HCT116 (cell line): ENCODE results near the gene TSPAN13. TPM values are rescaled to one million over a fixed set of nuclear protein-coding genes. Genes with fewer than 3 reads are reported as not detected.

Source experiments
- ATAC-seq: fragments of 200-7000 bp; cut with Tn5 transposase; 2 replicates; pipeline ENCODE4 v1.9.1; 2020; ENCODE audit warnings: mild to moderate bottlenecking, moderate library complexity
- BruUV-seq: library from RNA; stranded (reverse); fragments of 400-500 nt; replicated peaks from 2 replicates; lab custom pipeline; 2021; lab: Mats Ljungman, UMichigan
- CTCF ChIA-PET: fragments of 300-600 bp; sonication (Branson Sonifier 250); formaldehyde crosslinking; loops from one replicate; lab custom pipeline; 2021; ENCODE audit warnings: antibody characterized with exemption; lab: Charles Lee
- POLR2A ChIA-PET: fragments of 300-600, 350-600 bp; sonication (Branson Sonifier 250); formaldehyde crosslinking; loops from one replicate; lab custom pipeline; 2021; ENCODE audit warnings: antibody characterized with exemption; lab: Charles Lee
- RAD21 ChIA-PET, 2 experiments: fragments of 300-600 bp; sonication (Branson Sonifier 250); formaldehyde crosslinking; loops; one replicate each; lab custom pipeline; 2023; ENCODE audit warnings: low total read pairs in 2 of 2; ENCODE audit not compliant: uncharacterized antibody in 2 of 2, unreplicated experiment in 2 of 2, low non-redundant PET in 1 of 2; lab: Charles Lee
- DNase-seq: peaks from one replicate; pipeline ENCODE4 v3.0.0-alpha.2; 2010; ENCODE audit warnings: low read depth, low spot score
- H2AFZ ChIP-seq: fragments of 200-600 bp; shearing (Covaris generic), sonication (generic); 2 replicates; pipeline ENCODE4 v1.6.1; 2017; ENCODE audit warnings: low read depth, mixed run types, mixed read lengths, antibody characterized with exemption, low read length; ENCODE audit not compliant: poor library complexity, severe bottlenecking
- H3K27ac ChIP-seq: 2 replicates; pipeline ENCODE4 v1.5.1; 2012; ENCODE audit warnings: low read depth, low read length
- H3K27me3 ChIP-seq: fragments of 200-600 bp; sonication (generic); 2 replicates; pipeline ENCODE4 v1.6.1; 2016; ENCODE audit warnings: mixed run types, low read length, mixed read lengths; ENCODE audit not compliant: insufficient read depth
- H3K36me3 ChIP-seq, 2 experiments: fragments of 200-500 bp in 1 of 2; fragments of 200-600 bp in 1 of 2; sonication (Bioruptor generic) in 1 of 2; sonication (generic) in 1 of 2; 2 replicates each; pipeline versions ENCODE4 v1.5.1 to v1.6.1; 2014 to 2016; ENCODE audit warnings: low read length in 2 of 2, inconsistent platforms in 1 of 2, mixed read lengths in 1 of 2, mixed run types in 1 of 2; ENCODE audit not compliant: insufficient read depth in 2 of 2, control insufficient read depth in 1 of 2
- H3K4me1 ChIP-seq, 2 experiments: fragments of 200-600 bp in 1 of 2; sonication (generic) in 1 of 2; 2 replicates each; pipeline versions ENCODE4 v1.5.1 to v1.6.1; 2012 to 2017; ENCODE audit warnings: low read length in 2 of 2, inconsistent platforms in 1 of 2, mild to moderate bottlenecking in 1 of 2, mixed read lengths in 1 of 2, mixed run types in 1 of 2, moderate library complexity in 1 of 2; ENCODE audit not compliant: insufficient read depth in 2 of 2, control insufficient read depth in 1 of 2
- H3K4me2 ChIP-seq: fragments of 200-600 bp; sonication (generic); 2 replicates; pipeline ENCODE4 v1.6.1; 2017; ENCODE audit warnings: mixed run types, low read length, mixed read lengths
- H3K4me3 ChIP-seq, 2 experiments: fragments of 200-600 bp in 1 of 2; sonication (generic) in 1 of 2; replicated peaks in 1 of 2; 2 replicates each; pipeline ENCODE4 v1.5.1; 2011 to 2016; ENCODE audit warnings: low read length in 2 of 2, control low read depth in 1 of 2, low read depth in 1 of 2, mild to moderate bottlenecking in 1 of 2, mixed read lengths in 1 of 2, mixed run types in 1 of 2
- H3K79me2 ChIP-seq: fragments of 200-600 bp; sonication (generic); 2 replicates; pipeline ENCODE4 v1.6.1; 2017; ENCODE audit warnings: mild to moderate bottlenecking, mixed run types, low read length, moderate library complexity, mixed read lengths; ENCODE audit not compliant: insufficient read depth
- H3K9ac ChIP-seq: fragments of 200-600 bp; sonication (generic); 2 replicates; pipeline ENCODE4 v1.6.1; 2016; ENCODE audit warnings: low read length, mixed read lengths
- H3K9me2 ChIP-seq: fragments of 200-600 bp; sonication (generic), shearing (Covaris generic); 2 replicates; pipeline ENCODE4 v1.6.1; 2017; ENCODE audit warnings: mixed run types, mild to moderate bottlenecking, moderate library complexity; ENCODE audit not compliant: insufficient read depth
- H3K9me3 ChIP-seq, 2 experiments: fragments of 200-500 bp in 1 of 2; fragments of 200-600 bp in 1 of 2; sonication (Bioruptor generic) in 1 of 2; sonication (generic) in 1 of 2; 2 replicates each; pipeline ENCODE4 v1.6.1; 2014 to 2017; ENCODE audit warnings: low read length in 2 of 2, mixed read lengths in 2 of 2, inconsistent platforms in 1 of 2, low read depth in 1 of 2, mild to moderate bottlenecking in 1 of 2, mixed run types in 1 of 2, moderate library complexity in 1 of 2; ENCODE audit not compliant: control insufficient read depth in 1 of 2, insufficient read depth in 1 of 2
- H4K20me1 ChIP-seq: fragments of 200-600 bp; sonication (generic), shearing (Covaris generic); 2 replicates; pipeline ENCODE4 v1.6.1; 2017; ENCODE audit warnings: mixed run types, mild to moderate bottlenecking, moderate library complexity; ENCODE audit not compliant: insufficient read depth
- ATF3 ChIP-seq: IDR thresholded peaks from 2 replicates; pipeline ENCODE4 v1.6.1; 2012
- CBX3 ChIP-seq: IDR thresholded peaks from 2 replicates; pipeline ENCODE4 v1.6.1; 2012; ENCODE audit warnings: low read depth
- CTCF ChIP-seq, 3 experiments: fragments of 200-600 bp in 1 of 3; sonication (generic) in 1 of 3; IDR thresholded peaks in 2 of 3; conservative IDR thresholded peaks in 1 of 3; 2 replicates each; pipeline ENCODE4 v1.5.1; 2012 to 2017; ENCODE audit warnings: low read depth in 2 of 3, low read length in 2 of 3, antibody characterized with exemption in 1 of 3, borderline replicate concordance in 1 of 3, control low read depth in 1 of 3, mild to moderate bottlenecking in 1 of 3, mixed read lengths in 1 of 3, mixed run types in 1 of 3, moderate library complexity in 1 of 3; ENCODE audit not compliant: insufficient read depth in 1 of 3
- EGR1 ChIP-seq: IDR thresholded peaks from 2 replicates; pipeline ENCODE4 v1.6.1; 2012; ENCODE audit warnings: low read depth
- ELF1 ChIP-seq: IDR thresholded peaks from 2 replicates; pipeline ENCODE4 v1.6.1; 2012; ENCODE audit warnings: low read depth, borderline replicate concordance
- EZH2 ChIP-seq: fragments of 200-600 bp; sonication (generic); IDR thresholded peaks from 2 replicates; pipeline ENCODE4 v1.6.1; 2017; ENCODE audit warnings: antibody characterized with exemption, mixed run types
- EZH2phosphoT487 ChIP-seq: fragments of 200-600 bp; IDR thresholded peaks from 2 replicates; pipeline ENCODE4 v1.6.1; 2018; ENCODE audit warnings: antibody characterized with exemption, borderline replicate concordance
- FOSL1 ChIP-seq: IDR thresholded peaks from 2 replicates; pipeline ENCODE4 v1.6.1; 2012; ENCODE audit warnings: low read depth
- JUND ChIP-seq: IDR thresholded peaks from 2 replicates; pipeline ENCODE4 v1.6.1; 2012
- POLR2A ChIP-seq: IDR thresholded peaks from 2 replicates; pipeline ENCODE4 v1.7.0; 2011; ENCODE audit warnings: borderline replicate concordance; ENCODE audit not compliant: insufficient read depth, insufficient read length; ENCODE audit errors: extremely low read depth
- POLR2AphosphoS5 ChIP-seq: IDR thresholded peaks from 2 replicates; pipeline ENCODE4 v1.6.1; 2011; ENCODE audit warnings: mild to moderate bottlenecking, low read depth, low read length, moderate library complexity
- SRF ChIP-seq: IDR thresholded peaks from 2 replicates; pipeline ENCODE4 v1.6.1; 2012; ENCODE audit warnings: low read depth
- ZBTB33 ChIP-seq: IDR thresholded peaks from 2 replicates; pipeline ENCODE4 v1.6.1; 2011; ENCODE audit warnings: mild to moderate bottlenecking, low read length, moderate library complexity; ENCODE audit not compliant: insufficient replicate concordance; ENCODE audit errors: extremely low read depth
- ZFX ChIP-seq: fragments of 450-650 bp; IDR thresholded peaks from 2 replicates; pipeline ENCODE4 v1.6.1; 2017
- ZNF274 ChIP-seq: fragments of 200-500 bp; sonication (Bioruptor generic); IDR thresholded peaks from 2 replicates; pipeline ENCODE4 v1.6.1; 2014; ENCODE audit warnings: mild to moderate bottlenecking, low read depth, low read length, inconsistent platforms
- intact Hi-C: fragments of 100-400 bp; cut with micrococcal nuclease; formaldehyde crosslinking; loops from 2 replicates; pipeline ENCODE4 v1.10.0; 2022
- total RNA-seq: library from RNA; stranded (reverse); gene quantifications from one replicate; pipeline ENCODE4 v1.2.1, GENCODE V29; 2021; ENCODE audit not compliant: unreplicated experiment
- TF ChIP-seq, protein P1 (sequence below): IDR thresholded peaks from 2 replicates; pipeline ENCODE4 v1.6.1; 2012

Gene TSPAN13
- total RNA-seq, 1 experiment from 2014 or later, result 18.5 TPM

- intact Hi-C loops, result no loop called here
- Histone ChIP-seq H2AFZ (no peak overlapping the region), H3K9me3 (no peaks in the 10 kb centered on the region), H3K4me3 (no peak overlapping the region), H3K27me3 (no peaks in the 10 kb centered on the region), H3K27ac (no peak overlapping the region), H3K79me2 (no peaks in the 10 kb centered on the region), H3K36me3 (no peaks in the 10 kb centered on the region), H3K9me2 (no peaks in the 10 kb centered on the region), H3K9ac (no peak overlapping the region), H4K20me1 (no peaks in the 10 kb centered on the region), H3K4me2 (no peak overlapping the region), H3K4me1 (no peaks in the 10 kb centered on the region)
- RAD21 ChIA-PET, result no interaction called here
- CTCF ChIA-PET, result no interaction called here
- POLR2A ChIA-PET, result no interaction called here
- no peak for TF ChIP-seq ZBTB33
- no peak for TF ChIP-seq POLR2AphosphoS5
- TF ChIP-seq ZNF274, result no peak
- no peak for TF ChIP-seq SRF
- TF ChIP-seq POLR2A, result no peak
- TF ChIP-seq CBX3, result no peak
- no TSS peak for BruUV-seq
- ATAC-seq (no peak), DNase-seq (no peak)
These were observed 22.6 kb upstream of the TSPAN13 start for GRCh38 chr7:16730937-16731336.

DNA sequence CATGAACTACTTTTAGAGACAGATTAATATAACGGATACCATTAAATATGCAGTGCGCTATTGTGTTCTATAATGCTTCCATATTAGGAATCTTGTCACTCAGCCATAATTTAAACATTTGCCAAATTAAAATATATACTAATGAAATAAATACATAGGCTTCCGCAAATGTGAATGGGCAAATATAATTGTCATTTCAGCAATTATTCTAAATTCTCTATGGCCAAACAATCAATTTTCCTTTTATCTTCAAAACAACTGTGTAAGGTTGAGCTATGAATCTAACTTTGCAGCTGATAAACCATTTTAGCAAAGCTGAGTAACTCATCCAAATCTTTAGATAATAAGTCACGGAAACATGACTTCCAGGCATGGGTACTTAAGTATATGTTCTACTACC lies 20.7 kb upstream of the TSPAN13 start:
- ChIA-PET CTCF (no interaction called here), POLR2A (no interaction called here), RAD21 (no interaction called here)
- H3K9ac ChIP-seq, result no peak overlapping the region
- no peak for ATAC-seq
- intact Hi-C loops, result no loop called here
- no peak for DNase-seq
- no TSS peak for BruUV-seq
- no peaks in the 10 kb centered on the region for H4K20me1 ChIP-seq
- H2AFZ ChIP-seq, result no peak overlapping the region
- no peaks in the 10 kb centered on the region for H3K79me2 ChIP-seq
- no peaks in the 10 kb centered on the region for H3K4me1 ChIP-seq
- H3K27ac ChIP-seq, result no peak overlapping the region
- no peak overlapping the region for H3K4me3 ChIP-seq
- H3K9me3 ChIP-seq, result no peaks in the 10 kb centered on the region
- no peaks in the 10 kb centered on the region for H3K36me3 ChIP-seq
- no peak overlapping the region for H3K4me2 ChIP-seq
- no peaks in the 10 kb centered on the region for H3K27me3 ChIP-seq
- TF ChIP-seq SRF, result no peak
- TF ChIP-seq ELF1, result no peak
- TF ChIP-seq ZFX, result no peak
- no peak for TF ChIP-seq ZNF274
- no peak for TF ChIP-seq CTCF (IDR thresholded peaks at IDR 0.05 in 2 of 3, conservative IDR thresholded peaks at IDR 0.05 in 1 of 3; ENCODE audit: borderline replicate concordance in 1 of 3, insufficient read depth in 1 of 3, low read depth in 2 of 3, low read length in 2 of 3)
- no peak for TF ChIP-seq FOSL1
- TF ChIP-seq EZH2phosphoT487, result no peak
- no peak for TF ChIP-seq EZH2
- TF ChIP-seq, protein P1, sequence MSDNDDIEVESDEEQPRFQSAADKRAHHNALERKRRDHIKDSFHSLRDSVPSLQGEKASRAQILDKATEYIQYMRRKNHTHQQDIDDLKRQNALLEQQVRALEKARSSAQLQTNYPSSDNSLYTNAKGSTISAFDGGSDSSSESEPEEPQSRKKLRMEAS, result no peak
- no peak for TF ChIP-seq CBX3
- TF ChIP-seq JUND, result no peak
- no peak for TF ChIP-seq EGR1
- TF ChIP-seq ATF3, result no peak
- H3K9me2 ChIP-seq, result no peaks in the 10 kb centered on the region
